Vagina (tissue), 2 donors: ENCODE data around the gene LENG1. TPM values are rescaled to one million over a fixed set of nuclear protein-coding genes. Genes with fewer than 3 reads are reported as not detected.

Experiments
- DNase-seq, 2 donors: peaks; one replicate each; pipeline ENCODE4 v3.0.0-alpha.2; 2017; ENCODE audit errors: extremely low spot score in 2 of 2
- H3K27ac ChIP-seq: fragments of 200-600 bp; sonication (generic); one replicate; pipeline ENCODE4 v1.5.1; 2019
- H3K27me3 ChIP-seq: fragments of 200-600 bp; sonication (generic); one replicate; pipeline ENCODE4 v1.5.1; 2019
- H3K36me3 ChIP-seq, 2 donors: fragments of 200-600 bp; sonication (generic); one replicate each; pipeline ENCODE4 v1.5.1; 2017 to 2019
- H3K4me1 ChIP-seq: fragments of 200-600 bp; sonication (generic); one replicate; pipeline ENCODE4 v1.5.1; 2019
- H3K4me3 ChIP-seq, 2 donors: fragments of 200-600 bp; sonication (generic); 1 replicate in 1 of 2; 2 replicates in 1 of 2; pipeline ENCODE4 v1.5.1; 2016 to 2019
- H3K9me3 ChIP-seq: fragments of 200-600 bp; sonication (generic); one replicate; pipeline ENCODE4 v1.5.1; 2019
- CTCF ChIP-seq, 3 experiments: fragments of 450-650 bp in 2 of 3; fragments of 200-600 bp in 1 of 3; sonication (generic) in 1 of 3; IDR thresholded peaks; one replicate each; pipeline ENCODE4 v1.5.1; 2017 to 2019; ENCODE audit warnings: antibody characterized with exemption in 3 of 3, mild to moderate bottlenecking in 2 of 3, moderate library complexity in 2 of 3
- POLR2A ChIP-seq, 2 donors: fragments of 450-650 bp; IDR thresholded peaks; one replicate each; pipeline ENCODE4 v1.6.1; 2017; ENCODE audit warnings: antibody characterized with exemption in 2 of 2, mild to moderate bottlenecking in 2 of 2, moderate library complexity in 2 of 2
- POLR2AphosphoS5 ChIP-seq, 2 donors: sonication (generic); formaldehyde crosslinking; IDR thresholded peaks; one replicate each; pipeline ENCODE4 v1.9.0; 2017; ENCODE audit warnings: antibody characterized with exemption in 2 of 2, mild to moderate bottlenecking in 2 of 2, low read depth in 1 of 2; ENCODE audit not compliant: insufficient read depth in 1 of 2
- intact Hi-C: fragments of 100-400 bp; cut with DNase I; formaldehyde crosslinking; loops from one replicate; pipeline ENCODE4 v1.15.1; 2023
- total RNA-seq: library from RNA; depleted of rRNA; stranded (reverse); fragments of >200 nt; gene quantifications from one replicate; pipeline ENCODE4 v1.2.3, GENCODE V29; 2016

LENG1 gene
- total RNA-seq, 1 donor from 2014 or later, result 5.4 TPM

GRCh38 chr19:54160182-54160811, 776 bp upstream of the LENG1 start:
- no peak for DNase-seq
- H3K4me3 ChIP-seq, result peak overlapping the region; percentile 67 to 72
- no peaks in the 10 kb centered on the region for H3K9me3 ChIP-seq
- intact Hi-C loops, result no loop called here
- no peaks in the 10 kb centered on the region for H3K27me3 ChIP-seq
- peaks cover 56% of the 10 kb centered on the region for H3K4me1 ChIP-seq
- H3K36me3 ChIP-seq, result peaks cover 0 to 25% of the 10 kb centered on the region in 2 donors
- H3K27ac ChIP-seq, result peak overlapping the region; percentile 82
- TF ChIP-seq CTCF (IDR thresholded peaks at IDR 0.05) (no peak), POLR2A (IDR thresholded peaks at IDR 0.05) (no peak), POLR2AphosphoS5 (IDR thresholded peaks at IDR 0.05; ENCODE audit: insufficient read depth in 1 of 2, low read depth in 1 of 2) (no peak)

GRCh38 chr19:54158812-54159351, 639 bp downstream of the LENG1 start:
- no peak for TF ChIP-seq POLR2AphosphoS5 (IDR thresholded peaks at IDR 0.05; ENCODE audit: insufficient read depth in 1 of 2, low read depth in 1 of 2)
- no peak for TF ChIP-seq POLR2A (IDR thresholded peaks at IDR 0.05)
- no peak for TF ChIP-seq CTCF (IDR thresholded peaks at IDR 0.05)
- H3K27me3 ChIP-seq, result no peaks in the 10 kb centered on the region
- H3K27ac ChIP-seq, result peak overlapping the region; percentile 91
- peak overlapping the region; percentile 70 to 72 for H3K4me3 ChIP-seq
- H3K9me3 ChIP-seq, result no peaks in the 10 kb centered on the region
- DNase-seq, result no peak
- intact Hi-C loops, result no loop called here
- H3K4me1 ChIP-seq, result peaks cover 47% of the 10 kb centered on the region
- H3K36me3 ChIP-seq, result peaks cover 0 to 37% of the 10 kb centered on the region in 2 donors

GRCh38 chr19:54156953-54157352, 2.6 kb downstream of the LENG1 start:
- Histone ChIP-seq H3K27ac (no peak overlapping the region), H3K36me3 (peaks cover 0 to 56% of the 10 kb centered on the region in 2 donors), H3K9me3 (no peaks in the 10 kb centered on the region), H3K4me1 (peaks cover 32% of the 10 kb centered on the region), H3K4me3 (no peak overlapping the region), H3K27me3 (no peaks in the 10 kb centered on the region)
- no peak for DNase-seq
- TF ChIP-seq POLR2A (IDR thresholded peaks at IDR 0.05) (no peak), CTCF (IDR thresholded peaks at IDR 0.05) (no peak), POLR2AphosphoS5 (IDR thresholded peaks at IDR 0.05; ENCODE audit: insufficient read depth in 1 of 2, low read depth in 1 of 2) (no peak)
- intact Hi-C loops, result no loop called here

- H3K4me3 ChIP-seq, result no peak overlapping the region
- peaks cover 28% of the 10 kb centered on the region for H3K4me1 ChIP-seq
- H3K27ac ChIP-seq, result no peak overlapping the region
- H3K27me3 ChIP-seq, result no peaks in the 10 kb centered on the region
- TF ChIP-seq POLR2A (IDR thresholded peaks at IDR 0.05) (no peak), CTCF (IDR thresholded peaks at IDR 0.05) (no peak), POLR2AphosphoS5 (IDR thresholded peaks at IDR 0.05; ENCODE audit: insufficient read depth in 1 of 2, low read depth in 1 of 2) (no peak)
- intact Hi-C loops, result no loop called here
- no peak for DNase-seq
- peaks cover 0 to 61% of the 10 kb centered on the region in 2 donors for H3K36me3 ChIP-seq
- no peaks in the 10 kb centered on the region for H3K9me3 ChIP-seq
Measured at GRCh38 chr19:54156490-54156889, 3.0 kb downstream of the LENG1 start.

GRCh38 chr19:54155694-54156093, 3.8 kb downstream of the LENG1 start:
- no peak for DNase-seq
- Histone ChIP-seq H3K27ac (no peak overlapping the region), H3K4me3 (no peak overlapping the region), H3K36me3 (peaks cover 0 to 62% of the 10 kb centered on the region in 2 donors), H3K27me3 (no peaks in the 10 kb centered on the region), H3K9me3 (no peaks in the 10 kb centered on the region), H3K4me1 (peaks cover 20% of the 10 kb centered on the region)
- no peak for TF ChIP-seq CTCF (IDR thresholded peaks at IDR 0.05)
- TF ChIP-seq POLR2A (IDR thresholded peaks at IDR 0.05), result no peak
- no peak for TF ChIP-seq POLR2AphosphoS5 (IDR thresholded peaks at IDR 0.05; ENCODE audit: insufficient read depth in 1 of 2, low read depth in 1 of 2)
- intact Hi-C loops, result no loop called here
